HL-60/S4 treated with retinoic acid at 250 ng/mL for 4 days and 3 days (cell line): ENCODE measurements around the gene CSMD2.

Experiments
- in situ Hi-C: fragments of 300-500 bp; cut with MboI; formaldehyde crosslinking; loops from 2 replicates; pipeline ENCODE4 v1.7.0; 2022; ENCODE audit warnings: low sequenced_read_pairs

CSMD2 gene

GRCh38 chr1:33781652-33782051, 383.4 kb downstream of the CSMD2 start:
- in situ Hi-C loops, result no loop called here

- in situ Hi-C loops, result no loop called here
These were observed 387.7 kb downstream of the CSMD2 start for GRCh38 chr1:33777337-33777736.

- in situ Hi-C loops, result no loop called here
These were observed 396.2 kb downstream of the CSMD2 start for GRCh38 chr1:33768821-33769220.

GRCh38 chr1:33768106-33768505, 396.9 kb downstream of the CSMD2 start:
- in situ Hi-C loops, result no loop called here

- in situ Hi-C loops, result no loop called here
These were observed 400.9 kb downstream of the CSMD2 start for GRCh38 chr1:33764149-33764548.

- in situ Hi-C loops, result no loop called here
These were observed 401.6 kb downstream of the CSMD2 start for GRCh38 chr1:33763406-33763805.

- in situ Hi-C loops, result no loop called here
These were observed 402.1 kb downstream of the CSMD2 start for GRCh38 chr1:33762962-33763361.

- in situ Hi-C loops, result no loop called here
These were observed 402.8 kb downstream of the CSMD2 start for GRCh38 chr1:33762109-33762830.

GRCh38 chr1:33758698-33759097, 406.3 kb downstream of the CSMD2 start:
- in situ Hi-C loops, result no loop called here

- in situ Hi-C loops, result no loop called here
These were observed 411.8 kb downstream of the CSMD2 start for GRCh38 chr1:33753087-33753856.

- in situ Hi-C loops, result no loop called here
These were observed 419.1 kb downstream of the CSMD2 start for GRCh38 chr1:33745942-33746341.

- in situ Hi-C loops, result no loop called here
These were observed 421.6 kb downstream of the CSMD2 start for GRCh38 chr1:33743221-33743998.

- in situ Hi-C loops, result no loop called here
These were observed 422.4 kb downstream of the CSMD2 start for GRCh38 chr1:33742663-33743062.

GRCh38 chr1:33741749-33742148, 423.3 kb downstream of the CSMD2 start:
- in situ Hi-C loops, result no loop called here

- in situ Hi-C loops, result no loop called here
These were observed 424.8 kb downstream of the CSMD2 start for GRCh38 chr1:33740040-33740744.

- in situ Hi-C loops, result no loop called here
These were observed 426.1 kb downstream of the CSMD2 start for GRCh38 chr1:33738976-33739375.

GRCh38 chr1:33738536-33738935, 426.5 kb downstream of the CSMD2 start:
- in situ Hi-C loops, result no loop called here

GRCh38 chr1:33736496-33736895, 428.5 kb downstream of the CSMD2 start:
- in situ Hi-C loops, result no loop called here

- in situ Hi-C loops, result no loop called here
These were observed 429.4 kb downstream of the CSMD2 start for GRCh38 chr1:33735624-33736023.

GRCh38 chr1:33727310-33727709, 437.7 kb downstream of the CSMD2 start:
- in situ Hi-C loops, result no loop called here

- in situ Hi-C loops, result no loop called here
These were observed 438.7 kb downstream of the CSMD2 start for GRCh38 chr1:33726274-33726804.
